A549 (cell line): ENCODE results near the gene L3HYPDH. TPM values are rescaled to one million over a fixed set of nuclear protein-coding genes. Genes with fewer than 3 reads are reported as not detected.

Experiments
- ATAC-seq, 2 experiments: fragments of 200-7000 bp in 1 of 2; fragments of >200 bp in 1 of 2; cut with Nextera tagmentation in 1 of 2; cut with Tn5 transposase in 1 of 2; 3 replicates each; pipeline versions ENCODE4 v1.8.0 to v1.9.1; 2018 to 2020; ENCODE audit warnings: mild to moderate bottlenecking in 1 of 2, moderate library complexity in 1 of 2
- CTCF ChIA-PET: fragments of 300-600 bp; sonication (Branson Sonifier 250); formaldehyde crosslinking; extraction: SDS; loops from one replicate; lab custom pipeline; 2021; ENCODE audit warnings: antibody characterized with exemption, inconsistent platforms; lab: Yijun Ruan, JAX
- POLR2A ChIA-PET: fragments of 350-600 bp; formaldehyde crosslinking; extraction: SDS; loops from one replicate; lab custom pipeline; 2021; ENCODE audit warnings: antibody characterized with exemption, inconsistent platforms; lab: Yijun Ruan, JAX
- DNase-seq, 2 experiments: peaks; one replicate each; pipeline versions ENCODE4 v3.0.0 to v3.0.0-alpha.2; 2011 to 2016; ENCODE audit warnings: low read depth in 1 of 2, low spot score in 1 of 2
- FAIRE-seq: peaks from 2 replicates; lab custom pipeline; 2011; peaks lifted over from hg19 to GRCh38; lab: Jason Lieb, UNC
- H3K27ac ChIP-seq, 2 experiments: fragments of >200 bp; sonication (Bioruptor Twin); formaldehyde crosslinking; 3 replicates each; pipeline ENCODE4 v1.5.1; 2016 to 2017
- H3K4me1 ChIP-seq: fragments of >200 bp; sonication (Bioruptor Twin); formaldehyde crosslinking; 3 replicates; pipeline ENCODE4 v1.6.1; 2016
- H3K4me2 ChIP-seq: fragments of >200 bp; sonication (Bioruptor Twin); formaldehyde crosslinking; 3 replicates; pipeline ENCODE4 v1.6.1; 2016
- H3K4me3 ChIP-seq: fragments of >200 bp; sonication (Bioruptor Twin); formaldehyde crosslinking; 3 replicates; pipeline ENCODE4 v1.5.1; 2016
- H3K9me3 ChIP-seq: fragments of >200 bp; sonication (Bioruptor Twin); formaldehyde crosslinking; 3 replicates; pipeline ENCODE4 v1.6.1; 2016
- BHLHE40 ChIP-seq: IDR thresholded peaks from 2 replicates; pipeline ENCODE4 v1.6.1; 2012; ENCODE audit warnings: low read depth, low read length, inconsistent platforms
- CBX2 ChIP-seq: fragments of 200-600 bp; sonication (generic); IDR thresholded peaks from 2 replicates; pipeline ENCODE4 v1.6.1; 2016; ENCODE audit warnings: low read depth, mild to moderate bottlenecking, borderline replicate concordance
- CHD2 ChIP-seq: fragments of 150-350 bp; IDR thresholded peaks from 2 replicates; pipeline ENCODE4 v1.6.1; 2014; ENCODE audit warnings: low read length; ENCODE audit not compliant: partially characterized antibody
- EHF ChIP-seq: fragments of 250-450 bp; sonication (Bioruptor Pico); IDR thresholded peaks from 2 replicates; pipeline ENCODE4 v1.5.0; 2020; ENCODE audit warnings: mild to moderate bottlenecking
- ESRRA ChIP-seq: fragments of 150-350 bp; IDR thresholded peaks from 2 replicates; pipeline ENCODE4 v1.6.1; 2014; ENCODE audit warnings: mild to moderate bottlenecking, low read length, borderline replicate concordance
- FOSB ChIP-seq: fragments of 250-450 bp; sonication (Bioruptor Pico); IDR thresholded peaks from 2 replicates; pipeline ENCODE4 v1.5.0; 2020; ENCODE audit warnings: mild to moderate bottlenecking, moderate library complexity
- FOXS1 ChIP-seq: fragments of 250-450 bp; sonication (Bioruptor Pico); IDR thresholded peaks from 2 replicates; pipeline ENCODE4 v1.5.0; 2020; ENCODE audit warnings: mild to moderate bottlenecking, moderate library complexity
- HDAC2 ChIP-seq: fragments of 200-600 bp; sonication (generic); IDR thresholded peaks from 2 replicates; pipeline ENCODE4 v1.6.1; 2016
- HMGXB4 ChIP-seq: fragments of 250-450 bp; sonication (Bioruptor Pico); IDR thresholded peaks from 2 replicates; pipeline ENCODE4 v1.5.0; 2021; ENCODE audit warnings: mild to moderate bottlenecking, moderate library complexity, borderline replicate concordance
- HOXA7 ChIP-seq: fragments of 250-450 bp; sonication (Bioruptor Pico); IDR thresholded peaks from 2 replicates; pipeline ENCODE4 v1.5.0; 2020; ENCODE audit warnings: mild to moderate bottlenecking, moderate library complexity
- HOXB5 ChIP-seq: fragments of 250-450 bp; sonication (Bioruptor Pico); IDR thresholded peaks from 2 replicates; pipeline ENCODE4 v1.5.0; 2020; ENCODE audit warnings: mild to moderate bottlenecking, moderate library complexity
- JUNB ChIP-seq: fragments of >200 bp; sonication (Bioruptor Twin); formaldehyde crosslinking; IDR thresholded peaks from 2 replicates; pipeline ENCODE4 v1.6.1; 2016
- KDM5A ChIP-seq: fragments of 200-600 bp; sonication (generic); IDR thresholded peaks from 2 replicates; pipeline ENCODE4 v1.6.1; 2016; ENCODE audit warnings: antibody characterized with exemption, mild to moderate bottlenecking
- MAFK ChIP-seq: fragments of 450-650 bp; IDR thresholded peaks from 2 replicates; pipeline ENCODE4 v1.6.1; 2014; ENCODE audit not compliant: partially characterized antibody
- NFE2L2 ChIP-seq: fragments of 150-350 bp; conservative IDR thresholded peaks from 2 replicates; pipeline ENCODE4 v1.6.1; 2014; ENCODE audit warnings: low read length
- NPAS2 ChIP-seq: fragments of 250-450 bp; sonication (Bioruptor Pico); IDR thresholded peaks from 2 replicates; pipeline ENCODE4 v1.8.0; 2022; ENCODE audit warnings: mild to moderate bottlenecking, moderate library complexity, borderline replicate concordance
- PHF8 ChIP-seq: fragments of 200-600 bp; sonication (generic); IDR thresholded peaks from 2 replicates; pipeline ENCODE4 v1.6.1; 2016; ENCODE audit warnings: low read depth, mild to moderate bottlenecking, antibody characterized with exemption, moderate library complexity, borderline replicate concordance
- POLR2A ChIP-seq: IDR thresholded peaks from 2 replicates; pipeline ENCODE4 v1.6.1; 2012; ENCODE audit warnings: mild to moderate bottlenecking, low read length
- RAD21 ChIP-seq, 2 experiments: fragments of >200 bp in 1 of 2; sonication (Bioruptor Twin) in 1 of 2; formaldehyde crosslinking in 1 of 2; IDR thresholded peaks in 1 of 2; conservative IDR thresholded peaks in 1 of 2; 2 replicates in 1 of 2; 3 replicates in 1 of 2; pipeline ENCODE4 v1.6.1; 2012 to 2018; ENCODE audit warnings: inconsistent platforms in 1 of 2
- RARB ChIP-seq: fragments of 250-450 bp; sonication (Bioruptor Pico); IDR thresholded peaks from 2 replicates; pipeline ENCODE4 v1.8.0; 2021; ENCODE audit warnings: mild to moderate bottlenecking, moderate library complexity
- RNF2 ChIP-seq: fragments of 200-600 bp; sonication (generic); IDR thresholded peaks from 2 replicates; pipeline ENCODE4 v1.6.1; 2016; ENCODE audit warnings: low read depth, mild to moderate bottlenecking, antibody characterized with exemption, moderate library complexity, borderline replicate concordance
- SMC3 ChIP-seq: fragments of >200 bp; sonication (Bioruptor Twin); formaldehyde crosslinking; IDR thresholded peaks from 3 replicates; pipeline ENCODE4 v1.6.1; 2018; ENCODE audit warnings: inconsistent platforms
- TP53 ChIP-seq: fragments of 250-450 bp; sonication (Bioruptor Pico); IDR thresholded peaks from 2 replicates; pipeline ENCODE4 v1.5.0; 2021; ENCODE audit warnings: mild to moderate bottlenecking, moderate library complexity
- ZFP36 ChIP-seq: fragments of 450-650 bp; IDR thresholded peaks from 2 replicates; pipeline ENCODE4 v1.6.1; 2014; ENCODE audit warnings: borderline replicate concordance; ENCODE audit not compliant: partially characterized antibody
- WGBS: methylation state at CpG from one replicate; pipeline ENCODE4 v1.1.6; 2017; ENCODE audit errors: missing lambda C conversion rate; 5-methylcytosine and 5-hydroxymethylcytosine counted together
- polyA plus RNA-seq, 4 experiments: library from polyadenylated mRNA; depleted of rRNA in 3 of 4; stranded (reverse); fragments of >200 nt; fragmentation: RNase III in 1 of 4; extraction: RNeasy Plus Mini Kit Qiagen cat#74134 plus additional on column Dnase treatment in 1 of 4; gene quantifications; 2 replicates in 3 of 4; 3 replicates in 1 of 4; pipeline ENCODE4 v1.2.3, GENCODE V29; 2011 to 2017
- TF ChIP-seq, protein P1 (sequence below): fragments of >200 bp; sonication (Bioruptor Twin); formaldehyde crosslinking; IDR thresholded peaks from 3 replicates; pipeline ENCODE4 v1.5.1; 2016
- TF ChIP-seq, protein P2 (sequence below): IDR thresholded peaks from 2 replicates; pipeline ENCODE4 v1.6.1; 2012
- TF ChIP-seq, protein P3 (sequence below): fragments of >200 bp; sonication (Bioruptor Twin); formaldehyde crosslinking; IDR thresholded peaks from 2 replicates; pipeline ENCODE4 v1.6.1; 2016

L3HYPDH gene
- polyA plus RNA-seq, 2 of the 4 experiments (the other 2 are of a cell fraction), result 47.5 to 100.0 TPM

DNA sequence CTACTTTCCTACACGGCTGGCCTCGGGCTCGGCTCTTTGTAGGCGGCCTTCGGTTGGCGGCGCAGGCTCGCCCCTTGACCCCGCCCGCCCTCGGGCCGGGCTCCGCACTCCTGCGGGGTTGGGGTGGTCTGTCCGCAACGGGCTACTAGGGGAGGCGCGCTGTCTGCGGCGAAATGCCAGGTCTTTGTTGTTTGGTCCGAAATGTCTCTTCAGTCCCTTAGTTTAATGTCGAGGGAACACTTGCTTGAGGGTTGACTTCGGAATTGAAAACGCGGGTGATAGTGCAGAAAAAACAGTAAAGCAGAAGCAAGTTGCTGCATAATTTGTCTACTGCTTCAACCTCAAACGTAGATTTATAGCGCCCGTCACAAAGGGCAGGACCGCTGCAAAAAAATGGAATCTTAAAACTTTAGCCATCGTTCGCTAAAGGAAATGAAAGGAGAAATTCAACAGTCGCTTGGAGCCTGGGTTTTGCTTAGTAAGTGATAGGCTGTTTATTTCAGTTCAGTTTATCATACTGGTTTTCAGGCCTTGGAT, 499 bp upstream of the L3HYPDH start:
- no peaks in the 10 kb centered on the region for H3K9me3 ChIP-seq
- no peak for FAIRE-seq
- H3K4me3 ChIP-seq, result peak overlapping the region; percentile 82
- peak overlapping the region; percentile 73 for H3K4me2 ChIP-seq
- CTCF ChIA-PET, result interaction anchor here (0.7 to 3.0 kb wide), 12 partner anchors 8 to 132 kb away, joined by 3 to 19 read pairs (median 4); partner anchors contain the start of gene CCDC175
- peaks cover 32% of the 10 kb centered on the region for H3K4me1 ChIP-seq
- peak in 1 of 2 experiments; percentile 26 for DNase-seq
- peak overlapping the region; percentile 98 for H3K27ac ChIP-seq
- peak; percentile 49 to 61 for ATAC-seq
- WGBS, result 1% methylated on average over 17 of the region's 32 CpGs
- TF ChIP-seq ZFP36 (no peak), CBX2 (no peak), RAD21 (conservative IDR thresholded peaks at IDR 0.05 in 1 of 2, IDR thresholded peaks at IDR 0.05 in 1 of 2) (no peak), RNF2 (no peak)
- TF ChIP-seq, protein P1, sequence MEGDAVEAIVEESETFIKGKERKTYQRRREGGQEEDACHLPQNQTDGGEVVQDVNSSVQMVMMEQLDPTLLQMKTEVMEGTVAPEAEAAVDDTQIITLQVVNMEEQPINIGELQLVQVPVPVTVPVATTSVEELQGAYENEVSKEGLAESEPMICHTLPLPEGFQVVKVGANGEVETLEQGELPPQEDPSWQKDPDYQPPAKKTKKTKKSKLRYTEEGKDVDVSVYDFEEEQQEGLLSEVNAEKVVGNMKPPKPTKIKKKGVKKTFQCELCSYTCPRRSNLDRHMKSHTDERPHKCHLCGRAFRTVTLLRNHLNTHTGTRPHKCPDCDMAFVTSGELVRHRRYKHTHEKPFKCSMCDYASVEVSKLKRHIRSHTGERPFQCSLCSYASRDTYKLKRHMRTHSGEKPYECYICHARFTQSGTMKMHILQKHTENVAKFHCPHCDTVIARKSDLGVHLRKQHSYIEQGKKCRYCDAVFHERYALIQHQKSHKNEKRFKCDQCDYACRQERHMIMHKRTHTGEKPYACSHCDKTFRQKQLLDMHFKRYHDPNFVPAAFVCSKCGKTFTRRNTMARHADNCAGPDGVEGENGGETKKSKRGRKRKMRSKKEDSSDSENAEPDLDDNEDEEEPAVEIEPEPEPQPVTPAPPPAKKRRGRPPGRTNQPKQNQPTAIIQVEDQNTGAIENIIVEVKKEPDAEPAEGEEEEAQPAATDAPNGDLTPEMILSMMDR, result no peak
- POLR2A ChIA-PET, result interaction anchor here (0.6 to 2.5 kb wide), 19 partner anchors 9 to 764 kb away, joined by 3 to 13 read pairs (median 4); partner anchors contain the start of genes CCDC175, DAAM1, PCNX4 and PPM1A

DNA sequence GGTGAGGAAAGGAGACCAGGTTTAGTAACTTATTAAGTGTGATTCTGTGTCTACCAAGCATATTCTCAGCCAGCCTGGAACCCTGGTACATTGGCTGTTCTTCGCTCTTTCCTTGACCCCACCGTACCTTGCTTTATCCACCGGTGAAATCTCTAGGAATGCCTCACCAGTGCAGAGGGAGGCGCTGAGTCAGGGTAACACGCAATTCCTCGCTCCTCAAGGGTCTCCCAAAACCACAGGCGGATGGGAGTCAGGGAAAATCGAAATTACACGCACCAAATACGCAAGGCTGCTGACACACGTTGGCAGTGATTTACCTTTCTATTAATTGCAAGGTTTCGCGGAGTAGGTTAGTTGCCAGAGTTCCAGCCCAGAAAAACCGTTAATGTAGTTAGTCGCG, 845 bp downstream of the L3HYPDH start:
- Histone ChIP-seq H3K27ac (peak overlapping the region; percentile 98), H3K4me1 (peaks cover 40% of the 10 kb centered on the region), H3K4me2 (peak overlapping the region; percentile 78), H3K4me3 (peak overlapping the region; percentile 82), H3K9me3 (no peaks in the 10 kb centered on the region)
- ATAC-seq, result peak; percentile 31 to 40
- TF ChIP-seq KDM5A, result 0 out of 2 replicates have a peak, but pooled peaks have one; percentile 31
- TF ChIP-seq POLR2A, result no peak
- 0 out of 2 replicates have a peak, but pooled peaks have one; percentile 0 for TF ChIP-seq RARB (CRISPR knock-in tag)
- TF ChIP-seq HDAC2, result 0 out of 2 replicates have a peak, but pooled peaks have one; percentile 9
- TF ChIP-seq MAFK, result peak; percentile 49
- POLR2A ChIA-PET, result interaction anchor here (0.8 to 2.5 kb wide), 9 partner anchors 11 to 372 kb away, joined by 3 to 13 read pairs (median 4); partner anchors contain the start of gene CCDC175
- no peak for FAIRE-seq
- CTCF ChIA-PET, result interaction anchor here (0.9 to 3.0 kb wide), 10 partner anchors 10 to 93 kb away, joined by 3 to 19 read pairs (median 4); partner anchors contain the start of gene CCDC175
- WGBS, result 1% methylated on average over 16 of the region's 16 CpGs
- DNase-seq, result peak; percentile 25 to 47

- FAIRE-seq, result peak; percentile 39
- peak overlapping the region; percentile 82 for H3K4me3 ChIP-seq
- WGBS, result 1% methylated on average over 6 of the region's 6 CpGs
- peak; percentile 63 to 65 for ATAC-seq
- POLR2A ChIA-PET, result interaction anchor here (0.6 to 2.5 kb wide), 7 partner anchors 10 to 1101 kb away, joined by 3 to 13 read pairs (median 3); partner anchors contain the start of gene CCDC175
- DNase-seq, result peak; percentile 56 to 83
- peaks cover 45% of the 10 kb centered on the region for H3K4me1 ChIP-seq
- peak overlapping the region; percentile 78 for H3K4me2 ChIP-seq
- H3K9me3 ChIP-seq, result no peaks in the 10 kb centered on the region
- peak overlapping the region; percentile 98 for H3K27ac ChIP-seq
- CTCF ChIA-PET, result interaction anchor here (0.9 to 3.0 kb wide), 6 partner anchors 15 to 94 kb away, joined by 3 to 19 read pairs (median 3); partner anchors contain the start of gene CCDC175
- TF ChIP-seq JUNB (peak; percentile 45; the same call in 1 of the 2 replicates), NFE2L2 (peak; percentile 59), CHD2 (no peak), PHF8 (no peak), HMGXB4 (CRISPR knock-in tag) (no peak), FOXS1 (no peak), FOSB (CRISPR knock-in tag) (no peak), SMC3 (no peak), ESRRA (no peak), EHF (CRISPR knock-in tag) (no peak), HOXA7 (CRISPR knock-in tag) (0 out of 2 replicates have a peak, but pooled peaks have one; percentile 67), HOXB5 (CRISPR knock-in tag) (no peak), TP53 (CRISPR knock-in tag) (no peak), NPAS2 (no peak), BHLHE40 (no peak), CBX2 (no peak)
- TF ChIP-seq, protein P2, sequence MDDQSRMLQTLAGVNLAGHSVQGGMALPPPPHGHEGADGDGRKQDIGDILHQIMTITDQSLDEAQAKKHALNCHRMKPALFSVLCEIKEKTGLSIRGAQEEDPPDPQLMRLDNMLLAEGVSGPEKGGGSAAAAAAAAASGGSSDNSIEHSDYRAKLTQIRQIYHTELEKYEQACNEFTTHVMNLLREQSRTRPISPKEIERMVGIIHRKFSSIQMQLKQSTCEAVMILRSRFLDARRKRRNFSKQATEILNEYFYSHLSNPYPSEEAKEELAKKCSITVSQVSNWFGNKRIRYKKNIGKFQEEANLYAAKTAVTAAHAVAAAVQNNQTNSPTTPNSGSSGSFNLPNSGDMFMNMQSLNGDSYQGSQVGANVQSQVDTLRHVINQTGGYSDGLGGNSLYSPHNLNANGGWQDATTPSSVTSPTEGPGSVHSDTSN, result no peak
- TF ChIP-seq, protein P3, sequence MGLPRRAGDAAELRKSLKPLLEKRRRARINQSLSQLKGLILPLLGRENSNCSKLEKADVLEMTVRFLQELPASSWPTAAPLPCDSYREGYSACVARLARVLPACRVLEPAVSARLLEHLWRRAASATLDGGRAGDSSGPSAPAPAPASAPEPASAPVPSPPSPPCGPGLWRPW, result no peak
Measured at GRCh38 chr14:59482541-59483331, 1.5 kb downstream of the L3HYPDH start.
